IMR-90 (cell line): Measurements from ENCODE around the gene PRMT7. TPM values are rescaled to one million over a fixed set of nuclear protein-coding genes. Genes with fewer than 3 reads are reported as not detected.

Source experiments
- ATAC-seq: fragments of 200-7000 bp; cut with Tn5 transposase; 2 replicates; pipeline ENCODE4 v1.9.1; 2020; ENCODE audit warnings: low read depth, mild to moderate bottlenecking, moderate library complexity
- BruUV-seq: library from RNA; stranded (reverse); fragments of 400-500 nt; replicated peaks from 2 replicates; lab custom pipeline; 2021; lab: Mats Ljungman, UMichigan
- CTCF ChIA-PET: fragments of 300-600 bp; formaldehyde crosslinking; extraction: SDS; loops from one replicate; lab custom pipeline; 2021; ENCODE audit warnings: antibody characterized with exemption; lab: Yijun Ruan, JAX
- POLR2A ChIA-PET: fragments of 300-600 bp; sonication (Branson Sonifier 250); formaldehyde crosslinking; loops from one replicate; lab custom pipeline; 2022; ENCODE audit warnings: antibody characterized with exemption; ENCODE audit not compliant: unreplicated experiment; lab: Charles Lee
- DNase-seq: peaks from one replicate; pipeline ENCODE4 v3.0.0; 2013
- H2AFZ ChIP-seq: replicated peaks from 2 replicates; pipeline ENCODE3; 2013; ENCODE audit warnings: low read length, mild to moderate bottlenecking; ENCODE audit not compliant: poor library complexity
- H2AK5ac ChIP-seq: 2 replicates; pipeline ENCODE4 v1.6.1; 2013; ENCODE audit warnings: low read depth, low read length, inconsistent platforms
- H2AK9ac ChIP-seq: replicated peaks from 2 replicates; pipeline ENCODE3; 2013; ENCODE audit warnings: mild to moderate bottlenecking, low read depth, low read length, moderate library complexity; ENCODE audit not compliant: poor library complexity
- H2BK120ac ChIP-seq: 2 replicates; pipeline ENCODE4 v1.6.1; 2013; ENCODE audit warnings: low read depth, low read length, inconsistent platforms
- H2BK15ac ChIP-seq: 3 replicates; pipeline ENCODE4 v1.6.1; 2013; ENCODE audit warnings: low read depth, low read length, inconsistent platforms
- H2BK20ac ChIP-seq: 2 replicates; pipeline ENCODE4 v1.6.1; 2013; ENCODE audit warnings: low read depth, mild to moderate bottlenecking, inconsistent platforms, low read length, moderate library complexity
- H2BK5ac ChIP-seq: 2 replicates; pipeline ENCODE4 v1.6.1; 2013; ENCODE audit warnings: mild to moderate bottlenecking, low read depth, low read length, inconsistent platforms; ENCODE audit not compliant: poor library complexity, severe bottlenecking
- H3K14ac ChIP-seq: replicated peaks from 2 replicates; pipeline ENCODE4 v1.6.1; 2013; ENCODE audit warnings: low read depth, low read length, inconsistent platforms
- H3K18ac ChIP-seq: 2 replicates; pipeline ENCODE4 v1.6.1; 2013; ENCODE audit warnings: low read depth, low read length, control low read depth
- H3K23ac ChIP-seq: 2 replicates; pipeline ENCODE4 v1.6.1; 2013; ENCODE audit warnings: low read depth, low read length, inconsistent platforms
- H3K27ac ChIP-seq: 2 replicates; pipeline ENCODE4 v1.5.1; 2013; ENCODE audit warnings: mild to moderate bottlenecking, control low read depth, low read length; ENCODE audit not compliant: insufficient read depth
- H3K27me3 ChIP-seq: 2 replicates; pipeline ENCODE4 v1.6.1; 2013; ENCODE audit warnings: low read length; ENCODE audit not compliant: control insufficient read depth, insufficient read depth
- H3K36me3 ChIP-seq: 2 replicates; pipeline ENCODE4 v1.6.1; 2013; ENCODE audit warnings: low read length, mixed read lengths; ENCODE audit not compliant: control insufficient read depth, insufficient read depth
- H3K4ac ChIP-seq: 2 replicates; pipeline ENCODE4 v1.6.1; 2013; ENCODE audit warnings: low read depth, low read length, inconsistent platforms
- H3K4me1 ChIP-seq: 2 replicates; pipeline ENCODE4 v1.6.1; 2013; ENCODE audit warnings: low read length, mixed read lengths; ENCODE audit not compliant: control insufficient read depth, insufficient read depth
- H3K4me2 ChIP-seq: 2 replicates; pipeline ENCODE4 v1.6.1; 2013; ENCODE audit warnings: low read depth, mild to moderate bottlenecking, control low read depth, low read length, moderate library complexity
- H3K4me3 ChIP-seq: 2 replicates; pipeline ENCODE4 v1.5.1; 2013; ENCODE audit warnings: low read depth, mild to moderate bottlenecking, control low read depth, low read length, moderate library complexity; ENCODE audit not compliant: insufficient read depth
- H3K56ac ChIP-seq: 2 replicates; pipeline ENCODE4 v1.6.1; 2013; ENCODE audit warnings: low read length, inconsistent platforms; ENCODE audit not compliant: insufficient read depth; ENCODE audit errors: extremely low read depth
- H3K79me1 ChIP-seq, 2 experiments: 2 replicates each; pipeline ENCODE4 v1.6.1; 2013; ENCODE audit warnings: low read length in 2 of 2, inconsistent platforms in 1 of 2, low read depth in 1 of 2
- H3K9ac ChIP-seq: 2 replicates; pipeline ENCODE4 v1.6.1; 2013; ENCODE audit warnings: low read depth, low read length, control low read depth
- H3K9me1 ChIP-seq: 2 replicates; pipeline ENCODE4 v1.6.1; 2013; ENCODE audit warnings: low read length, inconsistent platforms; ENCODE audit not compliant: insufficient read depth
- H3K9me3 ChIP-seq: 2 replicates; pipeline ENCODE4 v1.6.1; 2013; ENCODE audit warnings: low read length; ENCODE audit not compliant: control insufficient read depth, insufficient read depth
- H4K20me1 ChIP-seq: 2 replicates; pipeline ENCODE4 v1.6.1; 2013; ENCODE audit warnings: low read length, inconsistent platforms; ENCODE audit not compliant: insufficient read depth
- H4K5ac ChIP-seq: 2 replicates; pipeline ENCODE4 v1.6.1; 2013; ENCODE audit warnings: mild to moderate bottlenecking, low read depth, low read length, control low read depth
- H4K8ac ChIP-seq, 2 experiments: 2 replicates each; pipeline ENCODE4 v1.6.1; 2013; ENCODE audit warnings: low read depth in 2 of 2, low read length in 2 of 2, control low read depth in 1 of 2, inconsistent platforms in 1 of 2
- H4K91ac ChIP-seq: 2 replicates; pipeline ENCODE4 v1.6.1; 2013; ENCODE audit warnings: low read depth, low read length, inconsistent platforms; ENCODE audit not compliant: insufficient read depth
- BHLHE40 ChIP-seq: fragments of 150-350 bp; IDR thresholded peaks from 2 replicates; pipeline ENCODE4 v1.6.1; 2016; ENCODE audit warnings: mild to moderate bottlenecking, low read depth, low read length
- CEBPB ChIP-seq: IDR thresholded peaks from 2 replicates; pipeline ENCODE4 v1.6.1; 2012; ENCODE audit warnings: low read depth, low read length, improper control_type of control experiment
- CHD1 ChIP-seq: IDR thresholded peaks from 2 replicates; pipeline ENCODE4 v1.6.1; 2012; ENCODE audit warnings: low read depth, low read length, improper control_type of control experiment
- FOS ChIP-seq: fragments of 150-350 bp; IDR thresholded peaks from 2 replicates; pipeline ENCODE4 v1.6.1; 2016; ENCODE audit warnings: low read depth, low read length
- MAFK ChIP-seq: IDR thresholded peaks from 2 replicates; pipeline ENCODE4 v1.6.1; 2012; ENCODE audit warnings: low read depth, low read length, improper control_type of control experiment
- MAZ ChIP-seq: IDR thresholded peaks from 2 replicates; pipeline ENCODE4 v1.6.1; 2012; ENCODE audit warnings: low read depth, mild to moderate bottlenecking, low read length, improper control_type of control experiment, moderate library complexity, borderline replicate concordance
- MXI1 ChIP-seq: IDR thresholded peaks from 2 replicates; pipeline ENCODE4 v1.6.1; 2012; ENCODE audit warnings: low read depth, mild to moderate bottlenecking, low read length, moderate library complexity, borderline replicate concordance
- NFE2L2 ChIP-seq: fragments of 150-350 bp; IDR thresholded peaks from 2 replicates; pipeline ENCODE4 v1.6.1; 2016; ENCODE audit warnings: low read depth, mild to moderate bottlenecking, low read length
- POLR2A ChIP-seq: IDR thresholded peaks from 2 replicates; pipeline ENCODE4 v1.6.1; 2012; ENCODE audit warnings: mild to moderate bottlenecking, low read depth, low read length
- RAD21 ChIP-seq: IDR thresholded peaks from 2 replicates; pipeline ENCODE4 v1.6.1; 2012; ENCODE audit warnings: low read length, improper control_type of control experiment
- RCOR1 ChIP-seq: IDR thresholded peaks from 2 replicates; pipeline ENCODE4 v1.6.1; 2012; ENCODE audit warnings: mild to moderate bottlenecking, low read length, improper control_type of control experiment; ENCODE audit not compliant: insufficient replicate concordance
- RFX5 ChIP-seq: IDR thresholded peaks from 2 replicates; pipeline ENCODE4 v1.8.0; 2012; ENCODE audit warnings: low read depth, mild to moderate bottlenecking, low read length, moderate library complexity
- SMC3 ChIP-seq: fragments of 150-350 bp; IDR thresholded peaks from 2 replicates; pipeline ENCODE4 v1.6.1; 2016; ENCODE audit warnings: low read depth, mild to moderate bottlenecking, antibody characterized with exemption, low read length, moderate library complexity
- WGBS, 2 experiments: methylation state at CpG; one replicate each; pipeline versions ENCODE4 v1.1.5 to v1.1.7; 2013; ENCODE audit warnings: missing lambda C conversion rate in 2 of 2; ENCODE audit not compliant: insufficient read length in 1 of 2; ENCODE audit errors: extremely low coverage in 2 of 2; 5-methylcytosine and 5-hydroxymethylcytosine counted together
- dilution Hi-C: fragments of 300-500 bp; cut with HindIII; formaldehyde crosslinking; loops from one replicate; pipeline ENCODE4 v1.14.3; 2018; ENCODE audit warnings: low sequenced_read_pairs; ENCODE audit not compliant: unreplicated experiment
- in situ Hi-C: fragments of 300-500 bp; cut with MboI; formaldehyde crosslinking; loops from 3 replicates; pipeline ENCODE4 v1.14.3; 2019; ENCODE audit warnings: low sequenced_read_pairs, inconsistent platforms, mixed read lengths
- intact Hi-C: fragments of 100-400 bp; cut with micrococcal nuclease; formaldehyde crosslinking; loops from 2 replicates; pipeline ENCODE4 v1.10.0; 2022
- polyA plus RNA-seq, 3 experiments: library from polyadenylated mRNA; depleted of rRNA; stranded (reverse); fragments of >200 nt; gene quantifications; 2 replicates each; pipeline ENCODE4 v1.2.3, GENCODE V29; 2012; ENCODE audit warnings: low replicate concordance in 1 of 3
- total RNA-seq: library from RNA; depleted of rRNA; stranded (reverse); fragments of >200 nt; gene quantifications from 2 replicates; pipeline ENCODE4 v1.2.3, GENCODE V29; 2012
- TF ChIP-seq, protein P1 (sequence below): fragments of 150-350 bp; IDR thresholded peaks from 2 replicates; pipeline ENCODE4 v1.6.1; 2017; ENCODE audit warnings: mild to moderate bottlenecking, antibody characterized with exemption, low read length, low read depth
- TF ChIP-seq, protein P2 (sequence below): conservative IDR thresholded peaks from 2 replicates; pipeline ENCODE4 v1.5.1; 2012; ENCODE audit warnings: mild to moderate bottlenecking, low read depth, low read length, improper control_type of control experiment
- TF ChIP-seq, protein P3 (sequence below): fragments of 150-350 bp; IDR thresholded peaks from 2 replicates; pipeline ENCODE4 v1.6.1; 2016; ENCODE audit warnings: low read depth, mild to moderate bottlenecking, low read length, moderate library complexity, borderline replicate concordance

Gene PRMT7
- total and polyA plus RNA-seq, 2 of the 4 experiments (the other 2 are of a cell fraction), result 63.1 to 68.6 TPM

DNA sequence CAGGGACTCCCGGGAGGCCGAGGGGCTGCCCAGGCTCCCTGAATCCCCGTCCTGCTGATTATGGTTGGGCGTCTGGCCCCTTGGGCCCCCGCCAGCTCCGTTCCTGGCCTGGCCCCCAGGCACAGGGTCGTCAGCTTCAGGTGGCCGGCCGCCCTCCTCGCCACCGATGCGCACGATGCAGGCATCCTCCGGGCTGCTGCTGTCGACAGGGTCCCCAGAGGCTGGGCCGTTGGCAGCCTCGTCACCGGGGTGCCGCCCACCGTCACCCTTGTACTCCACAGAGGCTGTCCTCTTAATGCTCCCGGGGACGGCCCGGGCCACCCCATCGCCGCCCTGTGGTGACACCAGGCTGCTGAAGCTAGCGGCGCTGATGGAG, 60.4 kb downstream of the PRMT7 start:
- no peak overlapping the region for H3K4me3 ChIP-seq
- no peak overlapping the region for H4K8ac ChIP-seq
- no peaks in the 10 kb centered on the region for H3K9me1 ChIP-seq
- no peaks in the 10 kb centered on the region for H3K36me3 ChIP-seq
- no peak overlapping the region for H4K91ac ChIP-seq
- no peak overlapping the region for H2AK9ac ChIP-seq
- no peak for ATAC-seq
- H3K56ac ChIP-seq, result no peak overlapping the region
- no peaks in the 10 kb centered on the region for H3K4me1 ChIP-seq
- no peaks in the 10 kb centered on the region for H3K9me3 ChIP-seq
- dilution Hi-C loops, result no loop called here
- H3K9ac ChIP-seq, result no peak overlapping the region
- in situ Hi-C loops, result no loop called here
- no peak overlapping the region for H3K18ac ChIP-seq
- H2BK5ac ChIP-seq, result no peak overlapping the region
- H2BK120ac ChIP-seq, result no peak overlapping the region
- no peak overlapping the region for H4K5ac ChIP-seq
- no peak for DNase-seq
- H3K79me1 ChIP-seq, result no peaks in the 10 kb centered on the region
- 85% methylated on average over 9 of the region's 27 CpGs; no CpG with 5 or more reads in 1 of the 2 experiments for WGBS, 2 experiments
- no peak overlapping the region for H2AFZ ChIP-seq
- H2BK20ac ChIP-seq, result no peak overlapping the region
- POLR2A ChIA-PET, result no interaction called here
- no peak overlapping the region for H3K23ac ChIP-seq
- CTCF ChIA-PET, result no interaction called here
- no peak overlapping the region for H3K4me2 ChIP-seq
- no peak overlapping the region for H2BK15ac ChIP-seq
- intact Hi-C loops, result no loop called here
- H2AK5ac ChIP-seq, result no peak overlapping the region
- H3K14ac ChIP-seq, result no peak overlapping the region
- peaks cover 38% of the 10 kb centered on the region for H3K27me3 ChIP-seq
- no peaks in the 10 kb centered on the region for H4K20me1 ChIP-seq
- no peak overlapping the region for H3K4ac ChIP-seq
- no TSS peak for BruUV-seq
- TF ChIP-seq CEBPB, result no peak
- TF ChIP-seq RAD21, result no peak
- TF ChIP-seq RFX5, result no peak
- no peak for TF ChIP-seq NFE2L2
- TF ChIP-seq MAFK, result no peak
- no peak for TF ChIP-seq BHLHE40
- no peak for TF ChIP-seq MXI1
- TF ChIP-seq CHD1, result no peak
- TF ChIP-seq, protein P1, sequence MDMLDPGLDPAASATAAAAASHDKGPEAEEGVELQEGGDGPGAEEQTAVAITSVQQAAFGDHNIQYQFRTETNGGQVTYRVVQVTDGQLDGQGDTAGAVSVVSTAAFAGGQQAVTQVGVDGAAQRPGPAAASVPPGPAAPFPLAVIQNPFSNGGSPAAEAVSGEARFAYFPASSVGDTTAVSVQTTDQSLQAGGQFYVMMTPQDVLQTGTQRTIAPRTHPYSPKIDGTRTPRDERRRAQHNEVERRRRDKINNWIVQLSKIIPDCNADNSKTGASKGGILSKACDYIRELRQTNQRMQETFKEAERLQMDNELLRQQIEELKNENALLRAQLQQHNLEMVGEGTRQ, result no peak
- TF ChIP-seq POLR2A, result no peak
- TF ChIP-seq, protein P2, sequence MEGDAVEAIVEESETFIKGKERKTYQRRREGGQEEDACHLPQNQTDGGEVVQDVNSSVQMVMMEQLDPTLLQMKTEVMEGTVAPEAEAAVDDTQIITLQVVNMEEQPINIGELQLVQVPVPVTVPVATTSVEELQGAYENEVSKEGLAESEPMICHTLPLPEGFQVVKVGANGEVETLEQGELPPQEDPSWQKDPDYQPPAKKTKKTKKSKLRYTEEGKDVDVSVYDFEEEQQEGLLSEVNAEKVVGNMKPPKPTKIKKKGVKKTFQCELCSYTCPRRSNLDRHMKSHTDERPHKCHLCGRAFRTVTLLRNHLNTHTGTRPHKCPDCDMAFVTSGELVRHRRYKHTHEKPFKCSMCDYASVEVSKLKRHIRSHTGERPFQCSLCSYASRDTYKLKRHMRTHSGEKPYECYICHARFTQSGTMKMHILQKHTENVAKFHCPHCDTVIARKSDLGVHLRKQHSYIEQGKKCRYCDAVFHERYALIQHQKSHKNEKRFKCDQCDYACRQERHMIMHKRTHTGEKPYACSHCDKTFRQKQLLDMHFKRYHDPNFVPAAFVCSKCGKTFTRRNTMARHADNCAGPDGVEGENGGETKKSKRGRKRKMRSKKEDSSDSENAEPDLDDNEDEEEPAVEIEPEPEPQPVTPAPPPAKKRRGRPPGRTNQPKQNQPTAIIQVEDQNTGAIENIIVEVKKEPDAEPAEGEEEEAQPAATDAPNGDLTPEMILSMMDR, result no peak
- no peak for TF ChIP-seq SMC3
- no peak for TF ChIP-seq MAZ
- no peak for TF ChIP-seq RCOR1
- TF ChIP-seq, protein P3, sequence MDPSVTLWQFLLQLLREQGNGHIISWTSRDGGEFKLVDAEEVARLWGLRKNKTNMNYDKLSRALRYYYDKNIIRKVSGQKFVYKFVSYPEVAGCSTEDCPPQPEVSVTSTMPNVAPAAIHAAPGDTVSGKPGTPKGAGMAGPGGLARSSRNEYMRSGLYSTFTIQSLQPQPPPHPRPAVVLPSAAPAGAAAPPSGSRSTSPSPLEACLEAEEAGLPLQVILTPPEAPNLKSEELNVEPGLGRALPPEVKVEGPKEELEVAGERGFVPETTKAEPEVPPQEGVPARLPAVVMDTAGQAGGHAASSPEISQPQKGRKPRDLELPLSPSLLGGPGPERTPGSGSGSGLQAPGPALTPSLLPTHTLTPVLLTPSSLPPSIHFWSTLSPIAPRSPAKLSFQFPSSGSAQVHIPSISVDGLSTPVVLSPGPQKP, result no peak
- TF ChIP-seq FOS, result no peak
- H3K27ac ChIP-seq, result no peak overlapping the region
